ENCODE measurements around the gene SLC23A1.
"Not testable (repeated sequence)": the region's sequence is repeated elsewhere in the genome, so short reads cannot be mapped to it uniquely, and the experiment has no call there.

The SLC23A1 gene

GRCh38 chr5:139383275-139383992 lies at the start of gene SLC23A1:
TSS of gene SLC23A1 (minus strand) at chr5:139383297. CDS start at chr5:139383253, 44 bp downstream.
- DNase-seq (ENCODE audit: low read depth): no peak

GRCh38 chr5:139431706-139432105 lies 48.6 kb upstream of the SLC23A1 start:
- DNase-seq (ENCODE audit: low read depth): no peak

DNA sequence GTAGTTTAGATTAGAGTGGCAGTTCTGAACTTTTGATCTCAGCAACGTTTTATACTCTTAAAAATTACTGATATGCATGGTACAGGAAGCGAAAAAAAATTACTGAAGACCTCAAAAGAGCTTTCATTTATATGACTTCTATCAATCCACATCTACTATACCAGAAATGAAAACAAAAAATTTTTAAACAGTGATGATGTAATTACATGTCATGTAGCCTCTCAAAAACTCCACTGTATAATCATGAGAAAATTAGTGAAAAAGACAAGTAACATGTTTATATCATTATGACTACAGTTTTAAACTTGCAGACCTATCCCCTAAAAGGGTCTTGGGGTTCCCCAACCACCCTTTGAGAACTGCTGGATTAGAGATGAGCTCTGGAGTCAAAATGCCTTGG lies 46.9 kb upstream of the SLC23A1 start:
- DNase-seq (ENCODE audit: low read depth): no peak

DNA sequence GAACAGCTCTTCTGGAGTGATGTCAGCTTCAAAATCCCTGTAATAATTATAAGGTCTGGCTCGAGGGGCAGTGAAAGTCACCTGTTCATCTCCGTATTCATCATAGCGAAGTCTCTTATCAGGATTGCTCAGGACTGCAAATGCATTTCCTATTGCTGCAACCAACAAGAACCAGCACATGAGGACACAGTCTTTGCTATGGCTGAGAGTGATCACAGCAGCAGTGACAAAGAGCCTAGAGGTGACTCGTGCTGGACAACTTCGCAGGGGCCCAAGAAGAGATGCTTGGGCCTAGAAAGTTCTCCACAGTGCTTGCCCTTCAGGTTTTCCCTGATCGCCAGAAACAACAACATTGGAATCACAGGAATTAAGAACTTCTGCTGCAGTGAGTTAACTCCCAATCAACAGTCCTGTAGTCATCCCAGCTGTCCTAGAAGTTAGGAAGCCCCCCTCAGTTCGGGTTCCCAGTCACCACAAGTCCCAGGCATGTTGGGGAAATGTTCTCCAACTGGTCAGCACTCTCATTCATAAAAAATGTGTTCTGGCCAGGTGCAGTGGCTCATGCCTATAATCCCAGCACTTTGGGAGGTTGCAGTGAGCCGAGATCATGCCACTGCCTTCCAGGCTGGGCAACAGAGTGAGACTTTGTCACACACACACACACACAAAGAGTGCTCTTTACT lies 43.2 kb upstream of the SLC23A1 start:
- DNase-seq (ENCODE audit: low read depth): no peak

DNA sequence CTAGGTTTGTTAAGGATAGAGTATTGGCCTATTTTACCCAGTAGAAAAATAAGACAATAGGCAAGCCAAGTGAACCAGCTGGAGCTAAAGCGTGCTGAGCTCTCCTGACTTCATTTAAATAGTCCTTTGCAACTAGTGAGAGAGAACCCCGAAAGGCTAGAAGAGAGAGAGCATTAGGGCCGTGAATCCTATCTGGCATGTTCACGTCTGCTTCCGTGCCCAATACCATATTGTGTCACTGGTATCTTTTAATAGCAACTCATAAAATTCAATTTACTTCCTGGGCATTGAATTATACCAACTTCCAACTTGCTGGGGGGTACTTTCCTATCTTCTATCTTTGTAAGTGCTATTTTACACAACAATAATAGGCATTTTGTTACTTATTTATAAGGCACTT lies 42.4 kb upstream of the SLC23A1 start:
- no peak for DNase-seq (ENCODE audit: low read depth)

- no peak for DNase-seq (ENCODE audit: low read depth)
Measured at GRCh38 chr5:139422307-139422893, 39.3 kb upstream of the SLC23A1 start.

DNA sequence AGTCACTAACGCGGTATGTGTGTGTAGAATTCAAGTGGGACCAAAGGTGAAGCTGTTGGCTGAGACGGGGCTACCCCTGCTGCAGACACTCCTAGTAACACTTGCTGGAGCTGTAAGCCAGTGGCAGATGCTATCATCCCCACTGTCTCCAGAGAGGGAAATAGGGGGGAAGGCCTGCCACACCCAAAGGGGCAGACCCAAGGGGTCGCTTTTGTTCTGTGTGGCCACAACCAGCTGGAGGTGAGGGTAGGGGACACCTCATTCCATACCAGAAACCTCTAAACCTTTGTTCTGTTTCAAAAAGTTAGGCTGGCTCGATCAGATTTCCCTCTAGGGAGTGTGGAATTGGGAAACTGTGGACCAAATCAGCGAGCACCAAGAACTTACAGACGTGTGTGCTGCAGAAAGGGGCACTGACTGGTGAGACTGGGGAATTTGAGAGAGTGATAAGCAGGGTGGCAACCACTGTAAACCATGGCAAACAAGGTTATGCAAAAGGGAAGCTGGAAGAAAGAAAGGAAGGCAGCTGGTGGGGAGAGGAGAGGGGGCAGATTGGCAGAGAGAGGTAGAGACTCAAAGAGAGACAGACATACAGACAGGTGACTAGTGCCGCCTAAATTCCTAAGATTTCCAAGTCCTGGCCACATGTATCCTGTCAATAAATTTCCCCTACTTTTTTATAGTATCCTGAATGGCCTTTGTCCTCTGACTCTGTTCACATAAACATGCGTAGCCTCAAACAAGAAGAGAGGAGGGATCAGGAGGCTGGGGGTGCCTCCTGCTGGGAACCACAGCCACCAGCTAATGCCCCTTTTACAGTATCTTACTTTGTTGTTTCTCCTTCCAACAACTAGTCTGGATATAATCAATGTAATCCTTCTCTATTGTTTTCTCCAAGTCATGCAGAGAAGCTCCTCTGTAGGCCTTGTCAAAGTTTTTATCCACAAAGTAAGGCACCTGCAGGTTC lies 36.4 kb upstream of the SLC23A1 start:
- DNase-seq (ENCODE audit: low read depth): no peak

GRCh38 chr5:139418793-139419192 lies 35.7 kb upstream of the SLC23A1 start:
- DNase-seq (ENCODE audit: low read depth): no peak

DNA sequence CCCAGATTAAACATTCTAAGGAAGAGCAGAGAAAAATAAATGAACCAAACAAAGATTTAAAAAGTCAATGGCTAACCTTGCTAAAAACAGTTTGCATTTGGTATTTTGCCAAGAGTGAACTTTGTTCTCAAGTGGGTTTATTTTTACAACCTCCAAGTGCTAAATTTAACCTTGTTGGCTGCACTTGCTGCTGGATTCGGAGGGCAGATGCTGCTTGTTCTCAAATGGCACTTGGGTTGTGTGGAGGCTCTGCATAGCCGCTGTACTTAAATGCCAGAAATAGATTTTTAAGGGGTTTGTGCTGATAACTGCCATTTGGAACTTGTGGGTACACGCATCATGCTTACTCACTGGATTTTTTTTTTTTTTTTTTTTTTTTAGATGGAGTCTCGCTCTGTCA lies 34.1 kb upstream of the SLC23A1 start:
- no peak for DNase-seq (ENCODE audit: low read depth)

- DNase-seq (ENCODE audit: low read depth): no peak
Measured at GRCh38 chr5:139416651-139417050, 33.6 kb upstream of the SLC23A1 start.

- DNase-seq (ENCODE audit: low read depth): no peak
Measured at GRCh38 chr5:139415869-139416268, 32.8 kb upstream of the SLC23A1 start.

DNA sequence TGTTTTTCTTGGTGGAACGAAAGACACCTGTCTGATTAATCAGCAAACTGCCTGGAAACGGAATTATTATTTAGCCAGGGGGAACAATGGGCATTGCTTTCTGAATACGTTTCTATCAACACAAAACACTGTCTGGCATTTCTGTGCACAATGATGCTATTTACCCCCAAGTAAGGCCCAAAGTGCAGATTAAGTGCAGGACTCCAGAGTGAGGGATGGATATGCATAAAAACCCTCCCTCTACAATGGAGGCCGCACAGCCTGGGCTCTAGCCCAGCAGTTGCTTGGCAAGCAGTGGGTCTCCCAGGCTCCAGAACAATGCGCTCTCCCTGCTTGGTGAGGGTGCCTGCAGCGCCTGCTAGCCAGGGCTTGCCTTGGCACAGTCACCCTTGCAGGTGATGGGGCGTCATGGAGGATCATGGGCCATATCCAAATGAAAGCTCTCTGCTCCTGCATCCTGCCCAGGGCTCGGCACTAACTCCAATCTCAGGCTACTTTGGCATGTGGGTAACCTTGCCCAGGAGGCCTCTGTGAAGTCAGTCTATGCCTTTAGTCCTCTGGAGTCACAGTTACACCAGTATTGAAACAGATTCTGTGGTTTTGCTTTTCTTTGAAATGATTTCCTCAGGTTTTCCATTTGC lies 32.2 kb upstream of the SLC23A1 start:
- DNase-seq (ENCODE audit: low read depth): no peak

DNA sequence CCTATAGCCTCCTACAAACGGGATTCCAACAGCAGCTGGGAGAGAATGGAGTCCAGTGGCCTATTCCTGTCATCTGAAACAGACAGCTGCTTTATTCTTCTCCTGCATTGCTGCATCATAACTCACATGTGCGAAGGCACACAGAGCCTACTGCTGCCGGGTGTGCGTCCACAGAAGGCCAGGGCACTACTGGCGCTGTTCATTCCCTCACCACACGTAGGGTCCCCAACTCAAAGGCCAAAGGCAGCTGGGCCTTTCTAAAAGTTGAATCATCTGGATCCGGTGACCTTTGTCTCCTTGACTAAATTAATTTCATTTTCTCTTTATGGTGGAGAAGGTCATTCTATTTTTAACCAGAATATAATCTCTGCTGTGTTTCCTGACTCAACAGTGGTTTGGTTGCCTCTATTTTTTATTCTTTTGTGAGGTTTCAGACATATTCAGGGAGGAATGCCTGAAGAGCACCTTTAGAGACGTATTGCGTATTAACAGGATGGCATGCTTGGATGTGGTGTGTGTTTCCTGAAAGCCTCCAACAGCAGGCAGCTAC lies 31.6 kb upstream of the SLC23A1 start:
- no peak for DNase-seq (ENCODE audit: low read depth)

DNA sequence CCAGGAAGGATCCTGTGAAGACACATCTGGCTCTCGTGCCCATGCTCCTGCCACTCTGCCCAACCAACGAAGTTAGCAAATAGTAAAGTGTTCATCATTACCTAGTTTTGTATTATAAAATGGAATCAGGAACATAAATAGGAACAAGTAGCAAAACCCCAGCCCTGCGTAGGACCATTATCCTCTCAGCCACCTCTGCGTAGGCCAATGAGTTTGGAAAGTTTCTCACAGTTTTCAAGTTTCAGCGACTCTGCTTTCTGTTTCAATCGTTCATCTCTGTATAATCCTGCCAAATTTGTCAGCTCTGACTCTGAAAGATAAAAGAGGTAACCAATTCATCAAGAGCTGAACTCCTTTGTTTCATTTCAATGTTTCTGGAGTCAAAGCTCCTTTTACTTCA lies 30.9 kb upstream of the SLC23A1 start:
- no peak for DNase-seq (ENCODE audit: low read depth)

DNA sequence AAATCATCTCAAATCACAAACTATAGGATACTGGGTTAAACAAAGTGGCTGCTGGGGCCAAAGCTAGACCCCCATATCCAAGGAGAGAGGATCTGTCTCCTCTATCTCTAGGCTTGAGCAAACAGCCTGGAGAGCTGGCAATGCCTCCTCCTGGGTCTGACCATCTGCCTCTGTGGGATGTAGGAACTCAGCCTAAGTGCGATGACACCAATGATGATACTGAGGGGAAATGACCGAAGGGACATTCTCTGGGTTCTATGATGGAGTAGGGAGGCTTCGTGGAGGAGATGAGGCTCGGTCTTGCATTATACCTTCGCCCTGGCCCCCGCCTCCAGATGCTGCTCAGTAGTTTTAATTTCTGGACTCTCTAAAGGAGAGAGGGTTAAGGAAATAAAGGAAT lies 30.1 kb upstream of the SLC23A1 start:
- no peak for DNase-seq (ENCODE audit: low read depth)

- no peak for DNase-seq (ENCODE audit: low read depth)
Measured at GRCh38 chr5:139410993-139411828, 28.1 kb upstream of the SLC23A1 start.

DNA sequence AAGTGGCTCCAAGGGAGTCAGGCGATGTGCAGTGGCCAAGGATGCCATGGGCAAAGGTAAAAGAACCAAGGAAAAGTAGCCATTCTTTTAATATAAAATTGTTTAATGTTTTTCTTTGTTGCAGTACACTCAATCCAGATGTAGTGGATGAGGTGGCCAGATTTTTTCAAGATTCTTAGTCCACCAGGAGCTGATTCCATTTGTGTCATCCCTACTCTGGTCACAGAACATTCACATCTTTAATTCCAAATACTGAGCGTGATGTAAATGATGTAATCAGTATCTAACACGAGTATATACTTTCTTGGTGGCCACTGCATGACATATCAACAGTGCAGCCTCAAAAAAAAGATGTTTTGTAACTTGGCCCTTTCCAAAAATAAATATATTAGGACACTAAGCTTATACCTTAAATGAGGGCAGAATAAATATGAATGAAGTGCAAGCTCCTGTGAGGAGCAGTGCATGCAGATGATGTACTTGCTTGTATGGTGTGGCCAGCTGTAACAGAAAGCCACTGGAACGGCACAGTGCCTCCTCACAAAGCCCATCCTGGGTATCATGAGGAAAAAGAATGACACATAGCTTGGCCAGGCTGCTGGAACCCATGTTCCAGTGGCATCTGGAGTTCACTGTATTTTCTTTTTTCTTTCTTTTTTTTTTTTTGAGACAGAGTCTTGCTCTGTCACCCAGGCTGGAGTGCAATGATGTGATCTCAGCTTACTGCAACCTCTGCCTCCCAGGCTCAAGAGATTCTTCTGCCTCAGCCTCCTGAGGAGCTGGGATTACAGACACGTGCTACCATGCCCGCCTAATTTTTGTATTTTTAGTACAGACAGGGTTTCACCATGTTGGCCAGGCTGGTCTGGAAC lies 27.3 kb upstream of the SLC23A1 start:
- DNase-seq (ENCODE audit: low read depth): no peak

DNA sequence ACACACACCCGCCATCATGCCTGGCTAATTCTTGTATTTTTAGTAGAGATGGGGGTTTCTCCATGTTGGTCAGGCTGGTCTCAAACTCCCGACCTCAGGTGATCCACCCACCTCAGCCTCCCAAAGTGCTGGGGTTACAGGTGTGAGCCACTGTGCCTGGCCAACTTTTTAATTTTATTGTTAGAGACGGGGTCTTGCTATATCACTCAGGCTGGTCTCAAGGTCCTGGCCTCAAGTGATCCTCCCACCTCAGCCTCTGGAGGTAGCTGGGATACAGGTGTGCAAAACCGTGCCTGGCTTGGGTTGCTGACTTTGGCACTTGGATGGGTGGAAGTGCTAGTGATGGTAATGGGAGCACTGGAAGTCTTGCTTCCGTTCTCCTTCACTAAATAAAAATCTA lies 26.0 kb upstream of the SLC23A1 start:
- DNase-seq (ENCODE audit: low read depth): not testable (repeated sequence)

GRCh38 chr5:139408191-139408590 lies 25.1 kb upstream of the SLC23A1 start:
- DNase-seq (ENCODE audit: low read depth): no peak

DNA sequence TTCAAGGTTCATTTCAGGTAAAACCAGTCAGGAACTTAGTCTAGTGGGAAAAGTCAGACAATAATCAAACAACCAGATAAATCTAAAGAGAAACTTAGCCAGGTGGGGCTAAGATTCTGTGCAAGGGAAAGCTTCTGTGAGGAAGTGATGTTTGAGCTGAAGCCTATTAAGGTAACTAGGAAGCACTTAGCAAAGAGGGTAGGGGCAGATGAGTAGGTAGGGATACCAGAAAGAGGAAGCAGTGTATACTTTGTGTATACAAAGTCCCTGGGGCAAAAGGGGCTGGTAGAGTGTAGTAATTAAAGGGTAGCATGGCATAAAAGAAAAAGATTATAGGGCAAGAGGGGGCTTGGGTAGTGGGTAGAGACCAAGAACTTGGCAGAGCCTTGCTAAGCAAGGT lies 24.4 kb upstream of the SLC23A1 start:
- no peak for DNase-seq (ENCODE audit: low read depth)

All from activated T-helper 1 cell treated with Interleukin-2 at 50 U/mL for 16 hours (primary cell).